ENCODE measurements around the gene DAB1.

DAB1 gene

DNA sequence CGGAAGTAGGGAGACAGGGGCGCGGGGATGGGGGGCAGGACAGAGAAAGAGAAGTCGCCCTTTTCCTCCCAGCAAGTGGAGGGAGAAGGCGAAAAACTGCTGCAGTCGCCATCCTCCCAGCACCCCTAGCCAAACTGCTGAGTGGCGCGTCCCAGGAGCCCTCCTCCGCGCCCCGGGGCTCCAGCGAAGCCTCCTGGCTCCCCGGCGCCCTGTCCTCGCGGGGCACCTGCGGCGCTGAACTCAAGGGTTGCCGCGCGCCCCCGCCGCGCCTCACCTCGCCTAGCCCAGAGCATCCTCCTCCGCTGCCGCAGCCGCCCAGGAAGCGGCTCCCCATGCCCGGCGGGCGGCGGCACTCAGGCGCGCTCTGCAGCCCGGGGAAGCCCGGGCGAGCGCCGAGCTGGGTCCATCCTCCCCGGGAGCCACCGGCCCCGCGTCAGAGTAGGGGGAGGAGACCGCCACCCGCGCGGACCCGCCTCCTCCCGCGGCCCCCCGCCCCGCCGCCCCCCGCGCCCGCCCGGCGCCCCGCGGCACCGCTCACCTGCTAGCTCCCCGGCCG is at the start of gene DAB1:
DAB1 (minus strand) TSS at position 405 of the 556 bp plus-strand sequence. CDS start 133,030 bp downstream, outside the sequence.
- no peak within 1 kb of the TSS for H3K9ac ChIP-seq (ENCODE audit: low read length in 5 of 5)
- no peaks in the 10 kb centered on the region for H3K9me3 ChIP-seq (ENCODE audit: control insufficient read depth in 5 of 5, low read length in 5 of 5)
- peaks cover 0 to 27% (median 23%) of the 10 kb centered on the region in 5 donors for H3K4me1 ChIP-seq (ENCODE audit: control insufficient read depth in 5 of 5, insufficient read depth in 5 of 5, low read length in 5 of 5)
- H3K36me3 ChIP-seq (ENCODE audit: control insufficient read depth in 5 of 5, insufficient read depth in 5 of 5, low read length in 5 of 5), result no peaks in the 10 kb centered on the region
- peak within 1 kb of the TSS in 4 of 5 donors; percentile 40 to 53 (median 46) for H3K4me3 ChIP-seq (ENCODE audit: low read depth in 1 of 5, low read length in 5 of 5)
- H3K27ac ChIP-seq (ENCODE audit: low read depth, low read length), result no peak within 1 kb of the TSS
- peaks cover 20 to 38% (median 33%) of the 10 kb centered on the region in 5 donors for H3K27me3 ChIP-seq (ENCODE audit: control insufficient read depth in 5 of 5, insufficient read depth in 4 of 5, low read length in 5 of 5)

GRCh38 chr1:57473448-57473847 is 49.6 kb upstream of the DAB1 start:
- Histone ChIP-seq H3K4me1 (ENCODE audit: control insufficient read depth in 5 of 5, insufficient read depth in 5 of 5, low read length in 5 of 5) (peaks cover 0 to 8% (median 4%) of the 10 kb centered on the region in 5 donors), H3K27me3 (ENCODE audit: control insufficient read depth in 5 of 5, insufficient read depth in 4 of 5, low read length in 5 of 5) (no peaks in the 10 kb centered on the region), H3K9ac (ENCODE audit: low read length in 5 of 5) (no peak overlapping the region), H3K9me3 (ENCODE audit: control insufficient read depth in 5 of 5, low read length in 5 of 5) (peaks cover 0 to 2% (median 0%) of the 10 kb centered on the region in 5 donors), H3K36me3 (ENCODE audit: control insufficient read depth in 5 of 5, insufficient read depth in 5 of 5, low read length in 5 of 5) (no peaks in the 10 kb centered on the region), H3K4me3 (ENCODE audit: low read depth in 1 of 5, low read length in 5 of 5) (no peak overlapping the region), H3K27ac (ENCODE audit: low read depth, low read length) (no peak overlapping the region)

DNA sequence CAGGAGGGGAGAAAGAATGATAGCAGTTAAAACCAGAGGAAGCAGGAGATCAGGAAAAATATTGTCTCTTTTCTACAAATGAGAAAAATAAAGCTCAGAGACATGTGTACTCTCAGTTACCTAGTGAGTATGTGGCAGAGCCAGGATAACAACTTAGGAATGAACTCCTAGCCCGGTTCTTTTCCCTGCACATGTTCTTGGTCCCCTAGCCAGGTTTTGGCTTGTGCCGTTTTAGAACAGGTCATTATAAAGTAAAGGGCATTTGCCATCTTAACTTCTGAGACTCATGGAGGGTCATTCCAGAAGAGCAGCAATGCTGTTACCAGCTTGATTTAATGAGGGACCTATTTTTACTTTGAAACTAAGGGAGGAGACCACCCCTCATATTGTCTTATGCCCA is 48.1 kb upstream of the DAB1 start:
- H3K9me3 ChIP-seq (ENCODE audit: control insufficient read depth in 5 of 5, low read length in 5 of 5), result peaks cover 0 to 2% (median 0%) of the 10 kb centered on the region in 5 donors

DNA sequence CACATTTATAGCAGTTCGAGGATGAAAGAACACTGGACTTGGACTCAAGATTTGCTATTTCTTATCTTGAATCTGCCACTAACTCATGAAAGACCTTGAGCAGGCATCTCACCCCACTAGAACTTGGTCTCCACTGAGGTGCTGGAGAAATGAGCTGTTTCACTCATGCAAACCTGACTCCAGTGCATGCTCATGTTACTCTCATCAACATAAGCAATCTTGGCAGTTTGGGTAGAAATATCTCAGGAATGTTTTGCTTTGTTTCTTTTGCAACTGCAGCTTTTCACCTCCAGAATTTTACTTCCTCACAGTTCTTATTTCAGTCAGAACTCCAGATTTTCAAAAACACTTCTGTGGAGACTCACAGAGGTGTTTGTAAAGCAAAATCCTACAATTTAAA is 46.2 kb upstream of the DAB1 start:
- H3K36me3 ChIP-seq (ENCODE audit: control insufficient read depth in 5 of 5, insufficient read depth in 5 of 5, low read length in 5 of 5), result no peaks in the 10 kb centered on the region
- H3K4me3 ChIP-seq (ENCODE audit: low read depth in 1 of 5, low read length in 5 of 5), result no peak overlapping the region
- no peak overlapping the region for H3K27ac ChIP-seq (ENCODE audit: low read depth, low read length)
- peaks cover 0 to 2% (median 0%) of the 10 kb centered on the region in 5 donors for H3K9me3 ChIP-seq (ENCODE audit: control insufficient read depth in 5 of 5, low read length in 5 of 5)
- no peaks in the 10 kb centered on the region for H3K27me3 ChIP-seq (ENCODE audit: control insufficient read depth in 5 of 5, insufficient read depth in 4 of 5, low read length in 5 of 5)
- no peak overlapping the region for H3K9ac ChIP-seq (ENCODE audit: low read length in 5 of 5)
- H3K4me1 ChIP-seq (ENCODE audit: control insufficient read depth in 5 of 5, insufficient read depth in 5 of 5, low read length in 5 of 5), result peaks cover 0 to 12% (median 4%) of the 10 kb centered on the region in 5 donors

More for the DNA sequence above, 48.1 kb upstream of the DAB1 start:
- no peak overlapping the region for H3K4me3 ChIP-seq (ENCODE audit: low read depth in 1 of 5, low read length in 5 of 5)
- no peak overlapping the region for H3K27ac ChIP-seq (ENCODE audit: low read depth, low read length)
- H3K4me1 ChIP-seq (ENCODE audit: control insufficient read depth in 5 of 5, insufficient read depth in 5 of 5, low read length in 5 of 5), result peaks cover 0 to 12% (median 4%) of the 10 kb centered on the region in 5 donors
- H3K27me3 ChIP-seq (ENCODE audit: control insufficient read depth in 5 of 5, insufficient read depth in 4 of 5, low read length in 5 of 5), result no peaks in the 10 kb centered on the region
- no peak overlapping the region for H3K9ac ChIP-seq (ENCODE audit: low read length in 5 of 5)
- H3K36me3 ChIP-seq (ENCODE audit: control insufficient read depth in 5 of 5, insufficient read depth in 5 of 5, low read length in 5 of 5), result no peaks in the 10 kb centered on the region

DNA sequence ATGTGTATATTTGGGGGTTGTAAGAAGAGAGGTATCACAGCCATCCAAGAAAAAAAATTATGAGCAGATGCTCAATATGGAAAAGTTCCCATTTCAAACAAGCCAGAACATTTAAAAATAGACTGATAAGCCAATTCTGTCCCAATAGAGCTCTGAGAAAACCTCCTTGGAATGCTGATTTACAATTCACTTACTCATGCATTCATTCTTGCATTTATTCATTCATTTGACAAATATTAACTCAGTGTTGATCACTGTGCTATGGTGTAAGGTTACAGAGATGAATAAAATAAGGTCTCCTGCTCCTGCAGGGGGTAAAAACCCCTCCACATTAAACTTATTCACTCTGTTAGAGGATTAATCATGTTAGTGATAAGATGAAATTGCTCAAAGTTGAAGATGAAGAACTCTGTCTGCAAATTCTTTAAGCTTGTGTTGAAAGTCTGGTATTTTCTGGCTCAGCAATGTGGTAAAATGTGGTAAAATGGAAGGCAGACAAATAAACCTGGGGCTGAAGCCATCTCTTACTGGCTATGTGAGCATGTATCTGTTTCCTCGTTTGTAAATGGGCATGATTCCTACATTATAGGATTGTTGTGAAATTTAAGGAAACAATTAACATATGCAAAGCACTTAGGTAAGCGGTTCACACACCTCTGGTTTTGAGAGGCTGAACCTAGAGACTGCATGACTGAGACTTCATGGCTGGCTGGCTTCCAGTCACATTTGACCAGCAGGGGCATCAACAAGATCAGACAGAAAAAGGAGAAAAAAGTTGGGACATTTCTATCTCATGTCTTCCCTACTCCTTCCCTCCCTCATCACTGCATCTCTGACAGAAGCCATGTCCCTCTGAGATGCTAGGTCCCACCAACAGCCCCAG is 45.0 kb upstream of the DAB1 start:
- Histone ChIP-seq H3K9ac (ENCODE audit: low read length in 5 of 5) (no peak overlapping the region), H3K4me1 (ENCODE audit: control insufficient read depth in 5 of 5, insufficient read depth in 5 of 5, low read length in 5 of 5) (peaks cover 0 to 12% (median 4%) of the 10 kb centered on the region in 5 donors), H3K9me3 (ENCODE audit: control insufficient read depth in 5 of 5, low read length in 5 of 5) (peaks cover 0 to 2% (median 0%) of the 10 kb centered on the region in 5 donors), H3K27ac (ENCODE audit: low read depth, low read length) (no peak overlapping the region), H3K4me3 (ENCODE audit: low read depth in 1 of 5, low read length in 5 of 5) (no peak overlapping the region), H3K27me3 (ENCODE audit: control insufficient read depth in 5 of 5, insufficient read depth in 4 of 5, low read length in 5 of 5) (no peaks in the 10 kb centered on the region), H3K36me3 (ENCODE audit: control insufficient read depth in 5 of 5, insufficient read depth in 5 of 5, low read length in 5 of 5) (no peaks in the 10 kb centered on the region)

GRCh38 chr1:57467830-57468229 is 44.0 kb upstream of the DAB1 start:
- no peaks in the 10 kb centered on the region for H3K27me3 ChIP-seq (ENCODE audit: control insufficient read depth in 5 of 5, insufficient read depth in 4 of 5, low read length in 5 of 5)
- H3K9me3 ChIP-seq (ENCODE audit: control insufficient read depth in 5 of 5, low read length in 5 of 5), result no peaks in the 10 kb centered on the region
- H3K9ac ChIP-seq (ENCODE audit: low read length in 5 of 5), result no peak overlapping the region
- no peak overlapping the region for H3K4me3 ChIP-seq (ENCODE audit: low read depth in 1 of 5, low read length in 5 of 5)
- H3K27ac ChIP-seq (ENCODE audit: low read depth, low read length), result no peak overlapping the region
- peaks cover 0 to 12% (median 4%) of the 10 kb centered on the region in 5 donors for H3K4me1 ChIP-seq (ENCODE audit: control insufficient read depth in 5 of 5, insufficient read depth in 5 of 5, low read length in 5 of 5)
- H3K36me3 ChIP-seq (ENCODE audit: control insufficient read depth in 5 of 5, insufficient read depth in 5 of 5, low read length in 5 of 5), result no peaks in the 10 kb centered on the region

DNA sequence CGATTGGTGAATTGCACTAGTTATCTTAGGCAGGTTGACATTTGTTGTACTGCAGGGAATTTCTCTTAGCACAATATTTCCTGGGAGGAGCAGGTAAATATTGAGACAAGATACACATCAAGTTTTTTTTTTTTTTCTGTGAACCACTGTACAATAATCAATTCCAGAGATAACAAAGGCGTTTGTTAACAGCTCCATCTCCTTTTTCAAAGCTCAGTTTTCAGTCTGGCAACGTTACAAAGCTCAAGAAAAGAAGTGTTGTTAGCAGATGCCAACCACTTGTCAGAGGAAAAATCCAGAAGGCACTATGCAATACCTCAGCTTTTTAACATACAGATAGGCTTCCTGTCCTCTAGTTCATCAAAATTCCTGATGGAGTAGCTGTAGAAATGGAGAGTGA is 40.9 kb upstream of the DAB1 start:
- Histone ChIP-seq H3K27ac (ENCODE audit: low read depth, low read length) (no peak overlapping the region), H3K36me3 (ENCODE audit: control insufficient read depth in 5 of 5, insufficient read depth in 5 of 5, low read length in 5 of 5) (no peaks in the 10 kb centered on the region), H3K27me3 (ENCODE audit: control insufficient read depth in 5 of 5, insufficient read depth in 4 of 5, low read length in 5 of 5) (no peaks in the 10 kb centered on the region), H3K4me1 (ENCODE audit: control insufficient read depth in 5 of 5, insufficient read depth in 5 of 5, low read length in 5 of 5) (peaks cover 0 to 12% (median 0%) of the 10 kb centered on the region in 5 donors), H3K4me3 (ENCODE audit: low read depth in 1 of 5, low read length in 5 of 5) (no peak overlapping the region), H3K9me3 (ENCODE audit: control insufficient read depth in 5 of 5, low read length in 5 of 5) (peaks cover 0 to 3% (median 0%) of the 10 kb centered on the region in 5 donors), H3K9ac (ENCODE audit: low read length in 5 of 5) (no peak overlapping the region)

- Histone ChIP-seq H3K27ac (ENCODE audit: low read depth, low read length) (no peak overlapping the region), H3K9ac (ENCODE audit: low read length in 5 of 5) (no peak overlapping the region), H3K4me1 (ENCODE audit: control insufficient read depth in 5 of 5, insufficient read depth in 5 of 5, low read length in 5 of 5) (peaks cover 0 to 3% (median 0%) of the 10 kb centered on the region in 5 donors), H3K27me3 (ENCODE audit: control insufficient read depth in 5 of 5, insufficient read depth in 4 of 5, low read length in 5 of 5) (no peaks in the 10 kb centered on the region), H3K36me3 (ENCODE audit: control insufficient read depth in 5 of 5, insufficient read depth in 5 of 5, low read length in 5 of 5) (no peaks in the 10 kb centered on the region), H3K4me3 (ENCODE audit: low read depth in 1 of 5, low read length in 5 of 5) (no peak overlapping the region), H3K9me3 (ENCODE audit: control insufficient read depth in 5 of 5, low read length in 5 of 5) (peaks cover 0 to 3% (median 0%) of the 10 kb centered on the region in 5 donors)
These were observed 39.5 kb upstream of the DAB1 start for GRCh38 chr1:57463343-57463742.

GRCh38 chr1:57461405-57461804 is 37.5 kb upstream of the DAB1 start:
- Histone ChIP-seq H3K9me3 (ENCODE audit: control insufficient read depth in 5 of 5, low read length in 5 of 5) (peaks cover 0 to 3% (median 0%) of the 10 kb centered on the region in 5 donors), H3K9ac (ENCODE audit: low read length in 5 of 5) (no peak overlapping the region), H3K4me3 (ENCODE audit: low read depth in 1 of 5, low read length in 5 of 5) (no peak overlapping the region), H3K36me3 (ENCODE audit: control insufficient read depth in 5 of 5, insufficient read depth in 5 of 5, low read length in 5 of 5) (no peaks in the 10 kb centered on the region), H3K27me3 (ENCODE audit: control insufficient read depth in 5 of 5, insufficient read depth in 4 of 5, low read length in 5 of 5) (no peaks in the 10 kb centered on the region), H3K27ac (ENCODE audit: low read depth, low read length) (no peak overlapping the region), H3K4me1 (ENCODE audit: control insufficient read depth in 5 of 5, insufficient read depth in 5 of 5, low read length in 5 of 5) (no peaks in the 10 kb centered on the region)

- no peaks in the 10 kb centered on the region for H3K9me3 ChIP-seq (ENCODE audit: control insufficient read depth in 5 of 5, low read length in 5 of 5)
- H3K36me3 ChIP-seq (ENCODE audit: control insufficient read depth in 5 of 5, insufficient read depth in 5 of 5, low read length in 5 of 5), result no peaks in the 10 kb centered on the region
- H3K9ac ChIP-seq (ENCODE audit: low read length in 5 of 5), result no peak overlapping the region
- H3K4me3 ChIP-seq (ENCODE audit: low read depth in 1 of 5, low read length in 5 of 5), result no peak overlapping the region
- H3K27me3 ChIP-seq (ENCODE audit: control insufficient read depth in 5 of 5, insufficient read depth in 4 of 5, low read length in 5 of 5), result no peaks in the 10 kb centered on the region
- no peaks in the 10 kb centered on the region for H3K4me1 ChIP-seq (ENCODE audit: control insufficient read depth in 5 of 5, insufficient read depth in 5 of 5, low read length in 5 of 5)
- no peak overlapping the region for H3K27ac ChIP-seq (ENCODE audit: low read depth, low read length)
These were observed 27.7 kb upstream of the DAB1 start for GRCh38 chr1:57451516-57451915.

All from subcutaneous abdominal adipose tissue (tissue), 5 donors.